Duodenal mucosa (tissue), 2 donors: ENCODE measurements around the gene SUSD6.

Experiments
- H3K27ac ChIP-seq: one replicate; pipeline ENCODE4 v1.7.0; 2013; ENCODE audit warnings: low read depth, low read length
- H3K27me3 ChIP-seq, 2 donors: one replicate each; pipeline ENCODE4 v1.7.0; 2013; ENCODE audit warnings: low read length in 2 of 2, control low read depth in 1 of 2; ENCODE audit not compliant: insufficient read depth in 2 of 2, control insufficient read depth in 1 of 2
- H3K36me3 ChIP-seq, 2 donors: one replicate each; pipeline ENCODE4 v1.7.0; 2013; ENCODE audit warnings: low read length in 2 of 2, control low read depth in 1 of 2; ENCODE audit not compliant: insufficient read depth in 2 of 2, control insufficient read depth in 1 of 2
- H3K4me1 ChIP-seq, 2 donors: one replicate each; pipeline ENCODE4 v1.7.0; 2013; ENCODE audit warnings: low read length in 2 of 2, control low read depth in 1 of 2; ENCODE audit not compliant: insufficient read depth in 2 of 2, control insufficient read depth in 1 of 2
- H3K4me3 ChIP-seq, 2 donors: one replicate each; pipeline ENCODE4 v1.7.0; 2013; ENCODE audit warnings: low read length in 2 of 2, low read depth in 1 of 2
- H3K9ac ChIP-seq, 2 donors: one replicate each; pipeline ENCODE4 v1.7.0; 2013; ENCODE audit warnings: low read length in 2 of 2, low read depth in 1 of 2
- H3K9me3 ChIP-seq, 2 donors: one replicate each; pipeline ENCODE4 v1.7.0; 2013; ENCODE audit warnings: low read length in 2 of 2, control low read depth in 1 of 2; ENCODE audit not compliant: control insufficient read depth in 1 of 2

Gene SUSD6

GRCh38 chr14:69708586-69709560, 97.5 kb downstream of the SUSD6 start:
- H3K4me3 ChIP-seq, result no peak overlapping the region
- H3K36me3 ChIP-seq, result peaks cover 28 to 70% of the 10 kb centered on the region in 2 donors
- H3K27ac ChIP-seq, result no peak overlapping the region
- no peaks in the 10 kb centered on the region for H3K9me3 ChIP-seq
- H3K9ac ChIP-seq, result no peak overlapping the region
- peaks cover 28 to 37% of the 10 kb centered on the region in 2 donors for H3K4me1 ChIP-seq
- no peaks in the 10 kb centered on the region for H3K27me3 ChIP-seq

- no peaks in the 10 kb centered on the region for H3K9me3 ChIP-seq
- no peak overlapping the region for H3K27ac ChIP-seq
- H3K9ac ChIP-seq, result no peak overlapping the region
- no peaks in the 10 kb centered on the region for H3K27me3 ChIP-seq
- peaks cover 24 to 59% of the 10 kb centered on the region in 2 donors for H3K36me3 ChIP-seq
- H3K4me3 ChIP-seq, result no peak overlapping the region
- peaks cover 27 to 37% of the 10 kb centered on the region in 2 donors for H3K4me1 ChIP-seq
These were observed 99.0 kb downstream of the SUSD6 start for GRCh38 chr14:69710378-69710777.

GRCh38 chr14:69711065-69711464, 99.7 kb downstream of the SUSD6 start:
- peaks cover 32 to 41% of the 10 kb centered on the region in 2 donors for H3K4me1 ChIP-seq
- H3K36me3 ChIP-seq, result peaks cover 24 to 56% of the 10 kb centered on the region in 2 donors
- H3K27me3 ChIP-seq, result no peaks in the 10 kb centered on the region
- H3K4me3 ChIP-seq, result no peak overlapping the region
- no peak overlapping the region for H3K27ac ChIP-seq
- peak overlapping the region in 1 of 2 donors; percentile 15 for H3K9ac ChIP-seq
- H3K9me3 ChIP-seq, result no peaks in the 10 kb centered on the region

GRCh38 chr14:69711477-69711876, 100.1 kb downstream of the SUSD6 start:
- peaks cover 24 to 54% of the 10 kb centered on the region in 2 donors for H3K36me3 ChIP-seq
- no peak overlapping the region for H3K4me3 ChIP-seq
- H3K9ac ChIP-seq, result no peak overlapping the region
- no peaks in the 10 kb centered on the region for H3K9me3 ChIP-seq
- H3K4me1 ChIP-seq, result peaks cover 36 to 44% of the 10 kb centered on the region in 2 donors
- H3K27me3 ChIP-seq, result no peaks in the 10 kb centered on the region
- no peak overlapping the region for H3K27ac ChIP-seq

- Histone ChIP-seq H3K9ac (peak overlapping the region; percentile 4 to 35), H3K27ac (peak overlapping the region; percentile 23), H3K27me3 (no peaks in the 10 kb centered on the region), H3K36me3 (peaks cover 24 to 49% of the 10 kb centered on the region in 2 donors), H3K4me1 (peaks cover 41 to 48% of the 10 kb centered on the region in 2 donors), H3K9me3 (no peaks in the 10 kb centered on the region), H3K4me3 (peak overlapping the region in 1 of 2 donors; percentile 30)
These were observed 100.6 kb downstream of the SUSD6 start for GRCh38 chr14:69711881-69712560.

GRCh38 chr14:69712599-69713088, 101.2 kb downstream of the SUSD6 start:
- Histone ChIP-seq H3K36me3 (peaks cover 24 to 43% of the 10 kb centered on the region in 2 donors), H3K9ac (peak overlapping the region; percentile 4 to 35), H3K9me3 (no peaks in the 10 kb centered on the region), H3K27ac (peak overlapping the region; percentile 23), H3K4me1 (peaks cover 41 to 48% of the 10 kb centered on the region in 2 donors), H3K27me3 (no peaks in the 10 kb centered on the region), H3K4me3 (peak overlapping the region in 1 of 2 donors; percentile 30)

GRCh38 chr14:69713209-69713781, 101.9 kb downstream of the SUSD6 start:
- Histone ChIP-seq H3K9ac (peak overlapping the region; percentile 4 to 6), H3K4me3 (no peak overlapping the region), H3K27ac (peak overlapping the region; percentile 15), H3K36me3 (peaks cover 23 to 40% of the 10 kb centered on the region in 2 donors), H3K27me3 (no peaks in the 10 kb centered on the region), H3K9me3 (no peaks in the 10 kb centered on the region), H3K4me1 (peaks cover 41 to 48% of the 10 kb centered on the region in 2 donors)

- H3K9ac ChIP-seq, result no peak overlapping the region
- no peak overlapping the region for H3K4me3 ChIP-seq
- H3K27me3 ChIP-seq, result no peaks in the 10 kb centered on the region
- H3K9me3 ChIP-seq, result no peaks in the 10 kb centered on the region
- H3K27ac ChIP-seq, result no peak overlapping the region
- peaks cover 18 to 31% of the 10 kb centered on the region in 2 donors for H3K36me3 ChIP-seq
- peaks cover 41 to 51% of the 10 kb centered on the region in 2 donors for H3K4me1 ChIP-seq
These were observed 102.7 kb downstream of the SUSD6 start for GRCh38 chr14:69713993-69714679.

GRCh38 chr14:69715725-69716477, 104.5 kb downstream of the SUSD6 start:
- H3K4me3 ChIP-seq, result no peak overlapping the region
- no peak overlapping the region for H3K9ac ChIP-seq
- no peaks in the 10 kb centered on the region for H3K27me3 ChIP-seq
- H3K27ac ChIP-seq, result no peak overlapping the region
- peaks cover 42 to 55% of the 10 kb centered on the region in 2 donors for H3K4me1 ChIP-seq
- H3K9me3 ChIP-seq, result no peaks in the 10 kb centered on the region
- peaks cover 14 to 18% of the 10 kb centered on the region in 2 donors for H3K36me3 ChIP-seq
